Measurements from ENCODE around the gene ETV1.
"Not testable (repeated sequence)": the region's sequence is repeated elsewhere in the genome, so short reads cannot be mapped to it uniquely, and the experiment has no call there.

- not testable (repeated sequence) for TF ChIP-seq EZH2phosphoT487 (IDR thresholded peaks at IDR 0.05; ENCODE audit: borderline replicate concordance); CTCF (IDR thresholded peaks at IDR 0.05 in 2 of 3, conservative IDR thresholded peaks at IDR 0.05 in 1 of 3; ENCODE audit: borderline replicate concordance in 1 of 3, insufficient read depth in 1 of 3, low read depth in 2 of 3, low read length in 2 of 3); POLR2AphosphoS5 (IDR thresholded peaks at IDR 0.05; ENCODE audit: low read depth, low read length); MAX (IDR thresholded peaks at IDR 0.05); POLR2A (IDR thresholded peaks at IDR 0.05; ENCODE audit: borderline replicate concordance, extremely low read depth, insufficient read depth, insufficient read length); EZH2 (IDR thresholded peaks at IDR 0.05); EGR1 (IDR thresholded peaks at IDR 0.05; ENCODE audit: low read depth); ELF1 (IDR thresholded peaks at IDR 0.05; ENCODE audit: borderline replicate concordance, low read depth); ZNF274 (IDR thresholded peaks at IDR 0.05; ENCODE audit: low read depth, low read length)
Measured at GRCh38 chr7:13918333-13918732, 71.1 kb downstream of the ETV1 start.
